Thyroid gland (tissue), 4 donors: ENCODE data around the gene ALG12.

Experiments used
- POLR2A ChIP-seq, 2 donors: fragments of 450-650 bp; IDR thresholded peaks; one replicate each; pipeline ENCODE4 v1.6.1; 2017; ENCODE audit warnings: antibody characterized with exemption in 2 of 2, mild to moderate bottlenecking in 2 of 2, moderate library complexity in 1 of 2
- TF ChIP-seq, protein P1 (sequence below), 6 experiments: fragments of 200-600 bp in 3 of 6; fragments of 450-650 bp in 3 of 6; sonication (generic) in 3 of 6; IDR thresholded peaks; one replicate each; pipeline ENCODE4 v1.5.1; 2016 to 2019; ENCODE audit warnings: antibody characterized with exemption in 6 of 6, mild to moderate bottlenecking in 2 of 6, inconsistent platforms in 1 of 6, moderate library complexity in 1 of 6

- TF ChIP-seq, protein P1, sequence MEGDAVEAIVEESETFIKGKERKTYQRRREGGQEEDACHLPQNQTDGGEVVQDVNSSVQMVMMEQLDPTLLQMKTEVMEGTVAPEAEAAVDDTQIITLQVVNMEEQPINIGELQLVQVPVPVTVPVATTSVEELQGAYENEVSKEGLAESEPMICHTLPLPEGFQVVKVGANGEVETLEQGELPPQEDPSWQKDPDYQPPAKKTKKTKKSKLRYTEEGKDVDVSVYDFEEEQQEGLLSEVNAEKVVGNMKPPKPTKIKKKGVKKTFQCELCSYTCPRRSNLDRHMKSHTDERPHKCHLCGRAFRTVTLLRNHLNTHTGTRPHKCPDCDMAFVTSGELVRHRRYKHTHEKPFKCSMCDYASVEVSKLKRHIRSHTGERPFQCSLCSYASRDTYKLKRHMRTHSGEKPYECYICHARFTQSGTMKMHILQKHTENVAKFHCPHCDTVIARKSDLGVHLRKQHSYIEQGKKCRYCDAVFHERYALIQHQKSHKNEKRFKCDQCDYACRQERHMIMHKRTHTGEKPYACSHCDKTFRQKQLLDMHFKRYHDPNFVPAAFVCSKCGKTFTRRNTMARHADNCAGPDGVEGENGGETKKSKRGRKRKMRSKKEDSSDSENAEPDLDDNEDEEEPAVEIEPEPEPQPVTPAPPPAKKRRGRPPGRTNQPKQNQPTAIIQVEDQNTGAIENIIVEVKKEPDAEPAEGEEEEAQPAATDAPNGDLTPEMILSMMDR (IDR thresholded peaks at IDR 0.05), result no peak
- no peak for TF ChIP-seq POLR2A (IDR thresholded peaks at IDR 0.05)
Observed at GRCh38 chr22:49896201-49896600, 22.0 kb downstream of the ALG12 start.
